Stimulated activated CD4-positive, alpha-beta T cell treated with anti-CD3 and anti-CD28 coated beads, Interleukin-12 subunit alpha, Interleukin-12 subunit beta, amount 100 ng/mL, for 4 hours (primary cell): ENCODE data around the gene ABCA6.
"Not testable (repeated sequence)": the region's sequence is repeated elsewhere in the genome, so short reads cannot be mapped to it uniquely, and the experiment has no call there.

Experiments used
- DNase-seq: peaks from one replicate; pipeline ENCODE4 v3.0.0-alpha.2; 2020

Gene ABCA6

DNA sequence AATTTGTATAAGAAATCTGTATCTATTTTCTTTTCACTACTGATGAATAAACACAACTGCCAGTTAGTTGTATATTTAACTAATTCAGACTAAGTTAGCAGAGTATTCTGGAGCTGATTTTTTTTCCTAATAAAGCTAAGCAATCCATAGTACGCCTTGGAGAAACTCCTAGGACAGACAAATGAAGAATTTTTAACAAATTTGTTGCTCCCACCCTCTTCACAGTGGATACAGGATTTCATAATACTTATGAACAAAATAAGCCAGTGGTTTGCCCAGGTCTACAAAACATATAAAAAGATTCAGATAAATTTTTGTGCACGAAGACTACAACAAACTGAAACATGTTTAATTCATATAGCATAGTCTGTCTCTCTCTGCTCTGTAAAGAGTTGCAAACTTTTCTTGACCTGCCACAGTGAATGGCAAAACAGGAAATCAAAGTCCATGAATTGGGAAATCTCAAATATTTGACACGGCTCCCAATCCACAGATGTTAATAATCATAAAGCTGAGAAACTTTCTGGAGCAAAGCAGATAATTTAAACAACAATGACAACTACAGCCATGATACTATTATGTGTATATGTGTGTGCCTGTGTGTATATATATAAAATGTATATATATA is 594 bp upstream of the ABCA6 start:
- DNase-seq: no peak

DNA sequence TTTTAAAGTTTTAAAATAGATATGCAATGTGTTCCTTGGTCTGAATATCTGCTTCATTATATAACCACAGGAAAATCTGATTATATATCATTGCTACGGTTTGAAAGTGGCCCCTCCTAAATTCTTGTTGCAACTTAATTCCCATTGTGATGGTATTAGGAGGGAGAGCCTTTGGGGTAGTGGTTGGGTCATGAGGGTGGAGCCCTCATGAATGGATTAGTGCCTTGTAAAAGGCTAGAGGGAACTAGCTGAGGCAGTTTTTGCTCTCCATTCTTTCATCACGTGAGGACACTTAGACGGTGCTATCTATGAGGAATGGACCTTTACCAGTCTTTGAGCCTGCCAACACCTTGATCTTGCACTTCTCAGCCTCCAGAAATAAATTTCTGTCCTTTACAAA is 7.6 kb downstream of the ABCA6 start:
- DNase-seq: no peak

DNA sequence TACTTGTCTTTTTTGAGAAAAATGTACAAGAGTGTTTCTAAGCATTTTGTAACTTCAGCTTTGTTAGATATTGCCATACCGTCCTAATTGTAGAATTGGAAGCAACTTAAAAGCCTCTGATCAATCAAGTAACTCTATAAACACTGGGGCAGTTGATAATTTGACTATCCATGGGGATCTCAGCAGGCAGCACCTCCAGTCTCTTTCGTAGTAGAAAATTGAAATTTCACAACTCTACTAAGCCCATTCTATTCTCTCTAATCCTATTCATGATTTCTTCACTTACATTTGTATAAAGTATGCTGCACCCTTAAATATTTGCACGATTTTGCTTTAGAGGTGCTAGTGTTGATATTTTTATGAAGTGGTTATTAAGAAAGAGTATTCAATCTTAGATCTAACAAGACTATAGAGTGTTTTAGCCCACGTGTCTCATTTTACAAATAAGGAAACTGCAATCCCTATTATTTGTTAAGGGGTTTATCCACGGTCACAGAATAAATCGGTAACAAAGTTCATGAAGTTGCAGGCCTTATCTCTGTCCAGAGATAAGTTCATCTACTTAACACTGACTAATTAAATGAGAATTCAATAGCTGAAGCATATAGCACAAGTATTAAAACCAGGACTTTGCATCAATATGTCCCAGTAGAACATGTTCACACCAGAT is 10.9 kb downstream of the ABCA6 start:
- no peak for DNase-seq

DNA sequence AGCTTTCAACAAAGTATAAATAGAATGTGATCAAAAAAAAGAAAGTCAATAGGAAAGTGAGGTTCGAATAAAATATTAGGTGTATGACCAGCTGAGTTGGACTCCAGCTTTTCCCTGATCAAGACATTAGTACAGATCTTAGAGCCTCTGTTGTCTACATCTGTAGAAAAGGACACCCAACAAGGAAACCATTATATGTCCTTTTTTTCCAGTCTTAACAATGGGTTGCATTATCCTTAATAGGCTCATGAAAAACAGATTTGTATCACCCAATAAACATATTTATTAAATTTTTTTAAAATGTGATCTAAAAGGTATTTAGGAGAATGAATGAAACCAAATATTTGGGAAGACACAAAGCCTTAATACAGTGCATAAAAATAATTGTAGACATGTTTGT is 18.1 kb downstream of the ABCA6 start:
- no peak for DNase-seq

DNA sequence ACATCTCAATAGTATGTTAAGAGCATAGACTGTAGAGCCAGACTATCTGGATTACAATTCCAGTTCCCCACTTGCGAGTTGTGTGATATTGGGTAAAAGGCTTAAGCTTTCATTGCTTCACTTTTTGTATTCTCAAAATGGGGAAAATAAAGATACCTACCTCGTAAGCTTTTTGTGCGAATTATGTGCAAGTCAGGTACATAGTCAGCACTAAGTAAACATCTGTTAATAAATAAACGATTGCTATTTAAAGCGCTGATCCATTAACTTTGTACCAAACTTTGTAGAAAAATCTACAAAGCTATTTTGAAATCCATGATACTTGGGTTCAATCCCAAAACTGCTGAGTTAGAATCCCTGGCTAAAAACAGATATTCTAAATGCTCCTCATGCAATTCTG is 19.6 kb downstream of the ABCA6 start:
- no peak for DNase-seq

DNA sequence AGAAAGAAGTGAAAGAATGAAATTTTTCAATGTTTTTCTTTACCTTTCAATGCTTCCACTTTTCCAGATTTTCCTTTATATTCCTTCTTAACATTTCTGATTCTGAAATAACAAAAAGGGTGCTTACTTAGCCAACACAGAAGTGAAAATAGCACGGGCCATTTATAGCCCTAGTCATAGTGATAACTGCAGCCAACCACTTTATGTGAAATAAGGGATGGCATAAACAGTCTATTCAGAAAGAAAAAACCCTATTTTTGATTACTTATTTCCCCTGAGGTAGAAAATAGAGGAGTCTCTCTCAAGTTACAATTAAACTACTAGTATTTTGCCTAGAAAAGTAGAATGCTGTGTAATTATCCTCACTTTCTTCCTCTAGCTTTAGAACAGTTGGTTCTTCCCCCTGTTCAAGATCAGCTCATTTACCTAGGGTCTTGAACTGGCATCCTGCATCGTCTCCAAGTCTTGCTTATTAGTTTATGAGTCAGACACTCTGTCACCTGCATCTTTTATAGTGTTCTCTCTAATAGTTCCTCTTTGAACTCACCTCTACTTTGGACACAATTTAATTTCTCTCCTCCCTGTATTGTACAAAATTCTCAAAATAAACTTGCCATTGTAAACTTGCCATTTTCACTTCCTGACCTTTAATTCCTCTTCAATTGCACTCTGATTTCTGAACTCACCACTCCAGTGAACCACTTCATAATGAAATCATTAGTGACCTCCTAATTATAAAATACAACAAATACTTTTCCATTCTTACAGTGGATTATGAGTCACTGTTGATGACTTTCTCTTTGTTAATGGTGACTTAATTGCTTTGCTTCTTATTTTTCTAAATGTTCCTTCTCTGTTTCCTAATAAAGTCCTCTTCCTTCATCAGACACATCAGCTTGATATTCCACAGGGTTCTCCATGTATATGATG is 23.6 kb downstream of the ABCA6 start:
- no peak for DNase-seq

DNA sequence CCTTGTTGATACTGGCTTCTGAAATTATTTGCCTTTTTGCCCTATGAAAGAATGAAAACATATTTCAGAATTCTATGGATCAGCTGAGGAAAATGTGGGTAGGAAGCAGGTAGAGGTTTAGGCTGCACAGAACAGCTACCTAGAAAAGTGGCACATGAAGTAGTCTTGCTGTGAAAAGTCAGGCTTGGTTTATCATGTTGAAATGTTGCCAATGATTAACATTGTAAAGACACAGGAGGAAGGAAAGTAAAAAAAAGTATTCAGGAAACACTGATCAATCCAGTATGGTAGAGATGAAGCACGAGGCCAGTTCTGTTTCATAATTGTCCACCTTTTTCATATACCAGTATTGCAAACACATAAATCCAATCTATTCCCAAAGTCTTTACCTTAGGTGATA is 29.9 kb downstream of the ABCA6 start:
- no peak for DNase-seq

DNA sequence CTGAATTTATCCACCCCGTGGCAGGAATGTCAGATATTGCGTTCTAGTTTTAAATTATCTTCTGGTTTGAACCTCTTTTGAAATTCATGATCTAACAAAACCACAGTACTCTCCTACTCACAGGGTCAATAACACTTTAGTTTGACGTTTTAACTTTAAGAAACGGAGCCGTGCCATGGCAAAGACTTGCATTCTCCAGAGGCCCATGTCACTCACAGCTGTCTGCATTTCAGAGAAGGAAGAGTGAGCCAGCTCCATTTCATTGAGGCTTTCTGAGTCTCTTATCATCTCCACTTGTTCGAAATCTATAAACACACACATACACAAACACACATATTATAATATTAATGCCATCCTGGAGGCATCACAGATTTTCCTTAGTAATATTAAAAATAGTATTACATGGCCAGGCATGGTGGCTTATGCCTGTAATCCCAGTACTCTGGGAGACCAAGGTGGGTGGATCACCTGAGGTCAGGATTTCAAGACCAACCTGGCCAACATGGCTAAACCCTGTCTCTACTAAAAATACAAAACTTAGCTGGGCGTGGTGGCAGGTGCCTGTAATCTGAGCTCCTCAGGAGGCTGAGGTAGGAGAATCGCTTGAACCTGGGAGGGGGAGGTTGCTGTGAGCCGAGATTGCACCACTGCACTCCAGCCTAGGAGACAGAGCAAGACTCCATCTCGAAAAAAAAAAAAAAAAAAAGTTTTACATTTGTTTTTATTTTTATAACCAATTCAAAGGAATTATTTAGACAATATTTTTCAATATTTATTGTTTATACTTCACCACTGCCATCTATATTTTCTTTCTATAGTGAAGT is 35.6 kb downstream of the ABCA6 start:
- no peak for DNase-seq

DNA sequence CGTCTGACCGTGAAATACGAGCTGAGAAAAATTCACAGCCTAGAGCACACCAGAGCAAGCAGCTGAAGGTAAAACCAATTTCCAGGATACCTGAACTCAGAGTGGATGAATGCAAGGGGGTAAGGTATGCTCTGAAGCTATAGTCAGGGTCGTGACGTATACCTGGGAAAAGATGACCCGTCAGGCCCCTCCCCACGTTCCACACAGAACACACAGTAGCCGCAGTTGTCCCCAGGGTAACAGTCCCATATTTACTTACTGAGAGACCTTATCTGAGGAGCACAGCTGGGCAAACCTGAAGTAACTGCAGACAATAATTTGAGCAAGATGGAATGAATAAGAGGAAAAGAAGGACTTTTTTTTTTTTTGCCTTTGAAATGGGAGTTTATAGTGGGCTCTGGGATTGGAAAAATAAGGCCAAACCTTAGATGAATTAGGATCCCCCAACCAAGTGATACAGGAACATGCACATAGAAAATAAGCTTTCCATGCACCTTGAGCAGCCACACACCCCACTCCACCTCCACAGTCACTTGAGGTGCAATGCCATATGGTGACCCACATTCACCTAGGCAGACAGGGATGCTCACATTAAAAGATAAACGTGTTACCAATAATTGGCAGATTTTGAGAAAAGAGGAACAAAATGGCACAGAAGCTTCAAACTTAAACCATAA is 38.0 kb downstream of the ABCA6 start:
- no peak for DNase-seq

DNA sequence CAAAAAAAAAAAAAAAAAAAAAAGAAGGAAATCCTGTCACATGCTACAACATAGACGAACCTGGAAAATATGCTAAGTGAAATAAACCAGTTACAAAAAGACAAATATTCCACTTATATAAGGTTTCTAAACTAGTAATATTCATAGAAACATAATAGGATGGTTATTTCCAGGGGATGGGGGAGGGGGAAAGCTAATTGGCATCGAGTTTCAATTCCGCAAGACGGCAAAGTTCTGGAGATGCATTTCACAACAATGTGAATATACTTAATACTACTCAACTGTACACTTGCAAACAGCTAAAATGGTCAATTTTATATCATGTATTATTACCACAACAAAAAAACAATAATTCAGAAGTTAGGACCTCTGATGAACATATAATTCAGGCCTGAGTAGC is 43.1 kb downstream of the ABCA6 start:
- no peak for DNase-seq

DNA sequence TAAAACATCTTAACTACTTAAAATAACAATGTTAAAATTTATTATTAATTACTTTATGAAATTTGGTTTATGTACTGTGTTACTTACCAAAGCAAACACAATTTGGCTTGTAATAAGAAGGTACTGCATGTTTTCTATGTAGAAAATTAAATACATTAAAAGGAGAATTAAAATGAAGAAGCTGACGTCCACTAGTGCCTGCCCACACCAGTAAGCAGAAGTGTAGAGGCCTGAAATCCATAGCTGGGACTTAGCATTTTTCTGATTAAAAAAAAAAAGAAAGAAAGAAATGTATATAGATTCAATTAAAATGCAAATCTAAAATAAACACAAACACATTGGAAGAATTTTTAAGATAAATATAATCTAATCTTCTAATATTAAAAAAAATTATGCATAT is 45.2 kb downstream of the ABCA6 start:
- DNase-seq: no peak

DNA sequence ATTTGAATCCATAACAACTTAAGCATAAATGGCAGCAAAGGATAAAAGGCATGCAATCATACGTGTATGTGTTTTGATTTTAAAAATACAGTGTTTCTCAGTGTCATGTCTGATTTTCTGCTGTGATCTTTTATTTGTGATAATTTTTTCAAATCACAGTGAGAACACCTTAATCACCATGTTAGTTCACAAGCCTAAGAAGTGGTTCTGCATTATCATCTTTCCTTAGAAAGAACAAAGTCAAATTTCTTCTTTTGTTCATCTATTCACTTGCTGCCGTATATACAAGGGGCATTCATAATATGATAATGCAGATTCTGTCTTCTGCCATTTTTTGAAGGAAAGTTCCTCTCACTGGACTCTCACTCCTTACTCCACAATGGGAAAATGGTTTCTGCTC is 47.7 kb downstream of the ABCA6 start:
- DNase-seq: no peak

DNA sequence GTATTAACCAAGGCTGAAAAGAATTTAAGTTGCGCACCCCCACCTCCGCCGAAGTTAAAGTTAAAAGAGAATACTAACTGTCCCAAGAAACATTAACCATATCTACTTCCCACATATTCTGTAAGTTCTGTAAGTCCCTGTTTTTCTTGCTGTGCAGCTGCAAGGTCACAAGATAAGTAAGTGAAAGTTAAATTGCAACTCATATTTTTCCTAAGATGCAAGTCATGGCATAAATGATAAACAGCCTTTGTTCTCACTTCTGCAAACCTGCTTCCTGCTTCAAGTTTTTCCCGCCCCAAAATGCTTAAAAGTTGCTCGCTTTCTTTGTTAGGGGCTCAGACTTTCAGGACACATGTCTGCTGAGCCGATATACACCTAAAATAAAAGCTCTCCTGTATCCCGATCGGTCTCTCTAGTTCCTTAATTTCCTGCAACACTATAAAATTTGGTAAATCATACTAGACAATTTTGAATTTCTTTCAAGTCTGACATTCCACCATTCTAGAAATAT is 48.4 kb downstream of the ABCA6 start:
- no peak for DNase-seq

DNA sequence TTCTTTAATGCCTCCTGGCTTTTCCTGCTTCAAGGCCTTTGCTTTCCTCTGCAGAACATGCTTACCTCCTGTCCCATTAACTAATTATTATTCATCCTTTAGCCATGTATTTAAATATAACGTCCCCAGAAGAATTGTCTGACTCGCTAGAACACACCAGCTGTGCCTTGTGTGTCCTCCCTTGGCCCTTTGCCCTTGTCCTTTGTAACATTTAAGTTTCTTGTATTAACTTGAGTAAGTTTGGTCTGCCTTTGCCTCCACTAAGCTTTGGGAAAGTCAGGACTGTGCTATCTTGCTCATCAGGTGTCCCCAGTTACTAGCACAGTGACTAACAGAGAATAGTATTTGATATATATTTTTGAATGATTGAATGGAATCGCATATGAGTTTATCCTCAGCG is 51.3 kb downstream of the ABCA6 start:
- no peak for DNase-seq

DNA sequence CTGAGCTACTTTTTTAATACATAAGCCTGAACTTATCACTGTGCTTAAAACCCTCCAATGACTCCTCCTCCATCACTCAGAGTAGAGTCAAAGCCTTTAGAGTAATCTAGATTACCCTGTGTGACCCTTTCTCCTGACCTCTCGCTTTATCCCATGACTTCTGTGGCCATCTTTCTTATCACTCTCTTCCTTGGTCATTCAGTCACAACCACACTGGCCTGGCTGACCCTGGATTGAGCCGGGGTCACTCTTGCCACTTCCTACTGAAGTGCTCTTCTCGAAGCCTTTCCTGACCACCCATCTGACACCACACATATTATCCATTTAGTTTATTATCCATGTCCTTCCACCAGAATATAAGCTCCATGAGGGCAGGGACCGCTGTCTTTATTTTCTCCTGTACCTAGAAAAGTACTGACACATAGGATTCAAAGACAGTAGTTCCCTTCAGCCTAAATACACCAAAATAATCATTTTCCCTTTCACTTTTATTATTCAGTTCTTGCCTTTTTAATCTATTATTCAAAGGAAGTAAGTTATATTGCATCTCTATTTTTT is 53.0 kb downstream of the ABCA6 start:
- DNase-seq: no peak

DNA sequence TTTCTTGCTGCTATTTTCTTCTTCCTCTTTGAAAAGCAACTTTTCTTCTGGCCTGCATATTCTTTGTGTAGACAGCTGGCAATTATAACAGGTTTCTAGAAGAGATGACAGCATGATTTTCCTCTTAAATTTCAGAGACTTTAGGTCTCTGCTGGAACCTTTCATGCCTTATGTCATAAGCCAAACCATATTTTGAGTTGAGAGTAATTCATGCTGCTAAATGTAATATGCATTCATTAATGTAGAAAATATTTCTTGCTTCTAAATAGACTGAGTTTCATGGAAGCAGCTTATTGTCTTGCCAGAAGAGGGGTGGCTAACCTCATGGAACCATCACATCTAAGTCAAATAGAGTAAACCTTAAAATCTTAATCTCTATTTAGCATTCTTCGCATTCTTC is 55.1 kb downstream of the ABCA6 start:
- no peak for DNase-seq

DNA sequence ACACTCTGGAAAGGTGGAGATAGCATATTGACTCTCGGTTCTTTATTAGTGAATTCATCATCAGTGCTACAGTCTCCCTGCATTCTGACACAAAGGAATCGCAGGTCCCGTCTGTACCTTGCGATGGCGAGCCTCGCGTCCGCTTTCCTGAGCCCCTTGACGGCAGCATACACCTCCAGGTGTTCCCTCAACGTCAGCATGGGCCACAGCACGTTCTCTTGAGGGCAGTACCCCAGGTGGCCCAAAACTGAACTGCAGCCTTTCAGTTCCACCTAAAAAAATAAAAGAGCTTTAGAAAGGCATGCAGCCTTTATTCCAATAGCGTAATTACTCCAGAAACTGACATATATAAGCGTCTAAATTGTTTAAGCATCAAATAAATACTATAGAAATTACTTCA is 56.8 kb downstream of the ABCA6 start:
- DNase-seq: no peak

DNA sequence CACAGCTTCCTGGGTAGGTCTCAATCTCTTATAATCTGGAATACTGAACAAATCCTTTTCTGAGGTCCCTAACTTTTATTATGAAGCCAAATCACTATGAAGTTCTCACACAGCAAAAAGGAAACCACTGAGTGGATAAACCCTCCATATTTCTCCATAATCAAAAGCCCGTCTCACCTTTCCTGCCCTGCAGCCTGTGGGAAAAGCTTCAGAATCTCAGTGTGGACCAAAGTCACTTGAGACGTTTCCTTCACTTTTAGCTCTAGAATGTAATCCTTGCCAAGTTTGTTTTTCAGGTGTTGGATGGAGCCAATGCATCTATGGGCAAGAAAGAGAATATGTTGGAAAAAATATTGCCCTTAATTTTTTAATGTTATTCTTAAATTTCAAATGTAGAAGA is 59.0 kb downstream of the ABCA6 start:
- DNase-seq: no peak

DNA sequence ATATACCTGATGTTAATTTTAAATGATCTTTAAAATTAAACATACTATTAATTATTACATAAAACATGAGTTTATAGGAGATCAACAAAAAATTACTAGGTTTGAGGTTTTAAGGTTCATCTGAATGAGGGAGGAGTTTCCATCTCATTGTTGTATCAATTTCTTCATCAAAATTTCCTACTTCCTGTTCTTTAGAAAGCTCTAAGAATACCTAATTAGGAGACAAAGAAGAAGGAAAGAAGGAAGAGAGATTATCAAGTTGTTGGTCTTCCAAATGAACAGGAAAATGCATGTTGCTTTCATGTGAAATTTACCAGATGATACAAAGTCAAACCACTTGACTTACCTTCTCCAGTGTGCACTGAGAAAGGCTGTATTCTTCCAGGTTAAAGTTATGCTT is 62.8 kb downstream of the ABCA6 start:
- no peak for DNase-seq

DNA sequence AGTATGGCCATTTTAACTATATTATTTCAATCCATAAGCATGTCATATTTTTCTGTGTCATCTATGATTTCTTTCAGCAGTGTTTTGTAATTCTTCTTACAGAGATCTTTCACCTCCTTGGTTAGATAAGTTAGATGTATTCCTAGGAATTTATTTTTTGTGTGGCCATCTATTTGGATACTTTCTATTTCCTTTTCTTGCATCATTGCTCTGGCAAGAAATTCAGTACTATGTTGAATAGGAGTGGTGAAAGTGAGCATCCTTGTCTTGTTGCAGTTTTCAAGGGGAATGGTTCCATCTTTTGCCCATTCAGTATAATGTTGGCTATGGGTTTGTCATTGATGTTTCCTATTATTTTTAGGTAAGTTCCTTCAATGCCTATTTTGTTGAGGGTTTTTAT is 65.9 kb downstream of the ABCA6 start:
- DNase-seq: no peak

DNA sequence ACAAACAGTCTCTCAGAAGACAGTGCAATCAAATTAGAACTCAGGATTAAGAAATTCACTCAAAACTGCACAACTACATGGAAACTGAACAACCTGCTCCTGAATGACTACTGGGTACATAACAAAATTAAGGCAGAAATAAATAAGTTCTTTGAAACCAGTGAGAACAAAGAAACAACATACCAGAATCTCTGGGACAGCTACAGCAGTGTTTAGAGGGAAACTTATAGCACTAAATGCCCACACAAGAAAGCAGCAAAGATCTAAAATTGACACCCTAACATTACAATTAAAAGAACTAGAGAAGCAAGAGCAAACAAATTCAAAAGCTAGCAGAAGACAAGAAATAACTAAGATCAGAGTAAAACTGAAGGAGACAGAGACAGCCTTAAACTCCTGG is 68.3 kb downstream of the ABCA6 start:
- DNase-seq: not testable (repeated sequence)

DNA sequence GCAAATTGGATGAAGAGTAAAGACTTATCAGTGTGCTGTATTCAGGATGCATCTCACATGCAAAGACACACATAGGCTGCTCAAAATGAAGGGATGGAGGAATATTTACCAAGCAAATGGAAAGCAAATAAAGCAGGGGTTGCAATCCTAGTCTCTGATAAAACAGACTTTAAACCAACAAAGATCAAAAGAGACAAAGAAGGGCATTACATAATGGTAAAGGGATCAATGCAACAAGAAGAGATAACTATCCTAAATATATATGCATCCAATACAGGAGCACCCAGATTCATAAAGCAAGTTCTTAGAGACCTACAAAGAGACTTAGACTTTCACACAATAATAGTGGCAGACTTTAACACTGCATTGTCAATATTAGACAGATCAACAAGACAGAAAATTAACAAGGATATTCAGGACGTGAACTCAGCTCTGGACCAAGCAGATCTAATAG is 68.9 kb downstream of the ABCA6 start:
- not testable (repeated sequence) for DNase-seq
